ENCODE results near the gene SMIM12. TPM values are rescaled to one million over a fixed set of nuclear protein-coding genes. Genes with fewer than 3 reads are reported as not detected.

SMIM12 gene
- total RNA-seq: 10 to 100 TPM; 44.4 to 54.8 TPM

- Mint-ChIP-seq H3K36me3 (ENCODE audit: low read depth) (peaks cover 13% of the 10 kb centered on the region), H3K27me3 (no peaks in the 10 kb centered on the region)
- CTCF ChIA-PET: interaction anchor here (0.7 to 2.7 kb wide), 12 partner anchors 9 to 222 kb away, joined by 3 to 10 read pairs (median 4); partner anchors contain the start of gene TMEM35B
Observed at GRCh38 chr1:34859446-34860200, at the start of gene SMIM12. Gene SMIM12 (minus strand): TSS chr1:34859749. CDS start chr1:34855977, 3,772 bp downstream.

GRCh38 chr1:34908369-34908768, 48.8 kb upstream of the SMIM12 start:
- no peaks in the 10 kb centered on the region for H3K4me1 Mint-ChIP-seq
- H3K4me3 Mint-ChIP-seq: no peak overlapping the region
- ChIA-PET CTCF (interaction anchor here (1.5 kb wide), 1 partner anchor 63 kb away, joined by 3 read pairs; no protein-coding TSS in a partner anchor), POLR2A (no interaction called here)
- no peaks in the 10 kb centered on the region for H3K27me3 Mint-ChIP-seq
- no peak for DNase-seq
- no peak overlapping the region for H3K27ac Mint-ChIP-seq
- H3K9me3 Mint-ChIP-seq: no peaks in the 10 kb centered on the region
- no peaks in the 10 kb centered on the region for H3K36me3 Mint-ChIP-seq (ENCODE audit: low read depth)

More at GRCh38 chr1:34859446-34860200, at the start of gene SMIM12:
- Mint-ChIP-seq H3K4me3 (peak within 1 kb of the TSS; percentile 97), H3K9me3 (no peaks in the 10 kb centered on the region), H3K27ac (peak within 1 kb of the TSS; percentile 93), H3K4me1 (peaks cover 60% of the 10 kb centered on the region)
- peak; percentile 91 for DNase-seq
- POLR2A ChIA-PET: no interaction called here

GRCh38 chr1:34907487-34908090, 48.0 kb upstream of the SMIM12 start:
- H3K27me3 Mint-ChIP-seq: peaks cover 3% of the 10 kb centered on the region
- CTCF ChIA-PET: interaction anchor here (1.5 kb wide), 1 partner anchor 63 kb away, joined by 3 read pairs; no protein-coding TSS in a partner anchor
- POLR2A ChIA-PET: no interaction called here

GRCh38 chr1:34906756-34907155, 47.2 kb upstream of the SMIM12 start:
- no peaks in the 10 kb centered on the region for H3K9me3 Mint-ChIP-seq
- ChIA-PET POLR2A (no interaction called here), CTCF (interaction anchor here (0.6 kb wide), 1 partner anchor 167 kb away, joined by 3 read pairs; no protein-coding TSS in a partner anchor)
- no peak overlapping the region for H3K27ac Mint-ChIP-seq
- H3K27me3 Mint-ChIP-seq: peaks cover 3% of the 10 kb centered on the region
- DNase-seq: no peak
- H3K36me3 Mint-ChIP-seq (ENCODE audit: low read depth): no peaks in the 10 kb centered on the region
- H3K4me1 Mint-ChIP-seq: no peaks in the 10 kb centered on the region
- no peak overlapping the region for H3K4me3 Mint-ChIP-seq

More at GRCh38 chr1:34907487-34908090, 48.0 kb upstream of the SMIM12 start:
- no peaks in the 10 kb centered on the region for H3K4me1 Mint-ChIP-seq
- no peak for DNase-seq
- H3K27ac Mint-ChIP-seq: no peak overlapping the region
- no peaks in the 10 kb centered on the region for H3K36me3 Mint-ChIP-seq (ENCODE audit: low read depth)
- no peaks in the 10 kb centered on the region for H3K9me3 Mint-ChIP-seq
- no peak overlapping the region for H3K4me3 Mint-ChIP-seq

GRCh38 chr1:34906222-34906621, 46.7 kb upstream of the SMIM12 start:
- H3K4me3 Mint-ChIP-seq: no peak overlapping the region
- DNase-seq: no peak
- no peaks in the 10 kb centered on the region for H3K36me3 Mint-ChIP-seq (ENCODE audit: low read depth)
- H3K9me3 Mint-ChIP-seq: no peaks in the 10 kb centered on the region
- no peak overlapping the region for H3K27ac Mint-ChIP-seq
- ChIA-PET CTCF (no interaction called here), POLR2A (no interaction called here)
- H3K27me3 Mint-ChIP-seq: peaks cover 4% of the 10 kb centered on the region
- no peaks in the 10 kb centered on the region for H3K4me1 Mint-ChIP-seq

GRCh38 chr1:34905098-34905459, 45.5 kb upstream of the SMIM12 start:
- no peak for DNase-seq
- Mint-ChIP-seq H3K36me3 (ENCODE audit: low read depth) (no peaks in the 10 kb centered on the region), H3K27ac (no peak overlapping the region), H3K27me3 (peaks cover 10% of the 10 kb centered on the region), H3K4me1 (no peaks in the 10 kb centered on the region), H3K4me3 (no peak overlapping the region), H3K9me3 (no peaks in the 10 kb centered on the region)
- ChIA-PET POLR2A (no interaction called here), CTCF (no interaction called here)

GRCh38 chr1:34904236-34905097, 44.9 kb upstream of the SMIM12 start:
- Mint-ChIP-seq H3K27ac (no peak overlapping the region), H3K4me1 (no peaks in the 10 kb centered on the region), H3K36me3 (ENCODE audit: low read depth) (no peaks in the 10 kb centered on the region), H3K27me3 (peaks cover 10% of the 10 kb centered on the region), H3K4me3 (no peak overlapping the region), H3K9me3 (no peaks in the 10 kb centered on the region)
- DNase-seq: no peak
- CTCF ChIA-PET: no interaction called here
- POLR2A ChIA-PET: no interaction called here

- Mint-ChIP-seq H3K4me1 (no peaks in the 10 kb centered on the region), H3K9me3 (no peaks in the 10 kb centered on the region), H3K27ac (no peak overlapping the region), H3K4me3 (no peak overlapping the region), H3K27me3 (peaks cover 10% of the 10 kb centered on the region), H3K36me3 (ENCODE audit: low read depth) (no peaks in the 10 kb centered on the region)
- DNase-seq: no peak
- ChIA-PET CTCF (no interaction called here), POLR2A (no interaction called here)
Observed at GRCh38 chr1:34901919-34902318, 42.4 kb upstream of the SMIM12 start.

- no peak overlapping the region for H3K27ac Mint-ChIP-seq
- POLR2A ChIA-PET: no interaction called here
- H3K4me1 Mint-ChIP-seq: no peaks in the 10 kb centered on the region
- no peaks in the 10 kb centered on the region for H3K9me3 Mint-ChIP-seq
- CTCF ChIA-PET: no interaction called here
- H3K36me3 Mint-ChIP-seq (ENCODE audit: low read depth): no peaks in the 10 kb centered on the region
- H3K4me3 Mint-ChIP-seq: no peak overlapping the region
- no peak for DNase-seq
- H3K27me3 Mint-ChIP-seq: peaks cover 10% of the 10 kb centered on the region
Observed at GRCh38 chr1:34900775-34901502, 41.4 kb upstream of the SMIM12 start.

GRCh38 chr1:34899906-34900305, 40.4 kb upstream of the SMIM12 start:
- POLR2A ChIA-PET: no interaction called here
- DNase-seq: no peak
- CTCF ChIA-PET: no interaction called here
- no peaks in the 10 kb centered on the region for H3K9me3 Mint-ChIP-seq
- no peak overlapping the region for H3K27ac Mint-ChIP-seq
- H3K4me1 Mint-ChIP-seq: no peaks in the 10 kb centered on the region
- no peak overlapping the region for H3K4me3 Mint-ChIP-seq
- H3K27me3 Mint-ChIP-seq: peaks cover 10% of the 10 kb centered on the region
- H3K36me3 Mint-ChIP-seq (ENCODE audit: low read depth): no peaks in the 10 kb centered on the region

- POLR2A ChIA-PET: no interaction called here
- CTCF ChIA-PET: no interaction called here
- Mint-ChIP-seq H3K4me1 (no peaks in the 10 kb centered on the region), H3K27me3 (peaks cover 10% of the 10 kb centered on the region), H3K27ac (no peak overlapping the region), H3K9me3 (no peaks in the 10 kb centered on the region), H3K36me3 (ENCODE audit: low read depth) (no peaks in the 10 kb centered on the region), H3K4me3 (no peak overlapping the region)
- DNase-seq: no peak
Observed at GRCh38 chr1:34899471-34899870, 39.9 kb upstream of the SMIM12 start.

- DNase-seq: no peak
- ChIA-PET CTCF (no interaction called here), POLR2A (no interaction called here)
- peaks cover 1% of the 10 kb centered on the region for H3K9me3 Mint-ChIP-seq
- H3K27me3 Mint-ChIP-seq: peaks cover 10% of the 10 kb centered on the region
- no peak overlapping the region for H3K4me3 Mint-ChIP-seq
- H3K27ac Mint-ChIP-seq: no peak overlapping the region
- no peaks in the 10 kb centered on the region for H3K36me3 Mint-ChIP-seq (ENCODE audit: low read depth)
- no peaks in the 10 kb centered on the region for H3K4me1 Mint-ChIP-seq
Observed at GRCh38 chr1:34898330-34898761, 38.8 kb upstream of the SMIM12 start.

Measured in activated CD4-positive, alpha-beta T cell treated with anti-CD3 and anti-CD28 coated beads, Interleukin-2, amount 10 ng/mL, durations not matched to agents 7 days and 5 days (primary cell).